ENCODE data around the gene FZD7.

The FZD7 gene

DNA sequence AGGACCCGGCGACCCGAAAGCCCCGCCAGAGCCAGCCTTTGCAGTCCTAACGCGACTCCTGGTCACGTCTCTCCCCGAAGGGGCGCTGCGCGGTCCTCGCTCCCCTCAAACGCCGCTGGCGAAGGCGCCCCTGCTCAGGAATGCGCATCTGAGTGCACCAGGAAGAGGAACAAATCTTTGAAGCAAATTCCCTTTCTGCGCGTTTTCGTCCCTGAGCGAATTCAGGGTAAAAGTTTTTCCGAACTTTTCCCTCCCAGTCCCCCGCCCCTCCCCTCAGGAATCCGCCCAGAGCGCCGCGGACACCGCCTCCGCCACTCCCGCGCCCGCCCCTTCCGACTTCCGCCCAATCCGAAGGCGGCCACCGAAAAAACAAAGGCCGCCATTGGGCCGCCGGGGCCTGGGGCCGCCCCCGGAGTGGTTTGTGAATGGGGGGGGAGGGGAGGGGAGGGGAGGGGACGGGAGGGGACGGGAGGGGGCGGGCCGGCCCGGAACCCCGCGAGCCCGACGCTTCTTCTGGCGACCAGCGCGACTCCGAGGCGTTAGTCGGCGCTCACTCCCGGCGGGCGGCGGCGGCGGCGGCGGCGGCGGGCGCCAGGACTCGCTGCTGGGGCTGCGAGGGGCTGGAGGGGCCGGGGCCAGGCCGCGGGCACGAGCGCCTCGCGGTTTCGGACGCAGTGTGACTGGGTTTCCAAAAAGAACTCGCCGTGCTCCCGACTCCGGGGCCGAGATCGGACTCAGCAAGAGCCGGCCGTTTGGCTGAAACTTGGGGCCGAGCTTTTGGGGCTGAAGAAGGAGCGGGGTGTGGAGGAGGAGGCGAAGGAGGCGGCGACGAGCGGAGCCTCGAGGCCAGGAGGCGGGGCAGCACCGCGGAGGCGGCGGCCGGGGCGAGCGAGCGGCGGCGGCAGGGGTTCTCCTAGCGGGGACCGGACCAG lies at the start of gene FZD7:
TSS of gene FZD7 (plus strand) at position 539 of the 932 bp plus-strand sequence. CDS start 793 bp downstream, outside the sequence.
- peak in 52 of 56 donors; percentile 23 to 88 (median 73) for DNase-seq

- DNase-seq, result no peak
Measured at GRCh38 chr2:201984333-201984732, 49.3 kb upstream of the FZD7 start.

- DNase-seq, result peak in 54 of 56 donors; percentile 26 to 89 (median 74)
Measured at GRCh38 chr2:201984800-201985525, 48.7 kb upstream of the FZD7 start.

GRCh38 chr2:201985728-201986462 lies 47.8 kb upstream of the FZD7 start:
- DNase-seq, result no peak

- DNase-seq, result no peak
Measured at GRCh38 chr2:201986463-201986735, 47.3 kb upstream of the FZD7 start.

- DNase-seq, result no peak
Measured at GRCh38 chr2:201987426-201987825, 46.2 kb upstream of the FZD7 start.

GRCh38 chr2:201990069-201990468 lies 43.6 kb upstream of the FZD7 start:
- DNase-seq, result no peak

DNA sequence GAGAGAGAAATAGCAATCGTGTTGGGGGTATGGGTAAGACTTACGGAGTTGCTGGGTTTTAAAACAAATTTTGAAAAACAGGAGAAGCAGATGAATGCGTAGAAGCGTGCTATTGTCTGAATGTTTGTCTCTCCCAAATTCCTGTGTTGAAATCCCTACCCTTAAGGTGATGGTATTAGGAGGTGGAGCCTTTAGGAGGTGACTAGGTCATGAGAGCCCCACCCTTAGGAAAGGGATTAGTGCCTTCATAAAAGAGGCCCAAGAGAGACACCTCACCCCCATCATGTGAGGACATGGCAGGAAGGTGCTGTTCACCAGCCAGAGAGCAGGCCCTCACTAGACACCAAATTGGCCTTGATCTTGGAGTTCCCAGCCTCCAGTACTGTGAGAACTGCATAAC lies 40.7 kb upstream of the FZD7 start:
- no peak for DNase-seq

DNA sequence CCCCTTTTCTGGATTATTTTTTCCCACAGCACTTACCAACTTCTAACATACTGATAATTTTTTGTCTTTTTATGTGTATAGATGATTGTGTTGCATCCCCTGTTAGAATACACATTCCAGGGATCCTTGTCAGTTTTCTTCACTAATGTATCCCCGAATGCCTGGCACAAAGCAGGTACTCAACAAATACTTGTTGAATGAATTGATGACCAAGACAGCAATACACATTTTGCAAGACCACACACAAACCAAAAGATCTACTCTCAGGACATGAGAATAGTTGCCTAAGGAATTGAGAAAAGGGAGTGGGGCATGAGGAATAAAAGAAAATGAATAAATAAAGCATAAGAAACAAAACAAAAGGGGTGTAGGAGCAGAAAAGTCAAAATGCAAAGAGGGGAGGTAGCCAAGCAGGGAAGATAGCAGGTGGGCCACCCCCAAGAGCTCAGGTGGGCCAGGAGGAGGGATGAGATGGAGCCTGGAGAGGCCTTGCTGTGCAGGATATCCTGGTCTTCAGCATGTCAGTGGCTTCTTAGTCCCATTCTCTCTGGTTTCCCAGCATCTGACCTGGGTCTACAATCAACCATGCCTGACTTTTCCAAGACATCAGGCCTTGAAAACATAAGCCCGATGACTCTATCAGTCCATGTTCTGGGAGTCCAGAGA lies 38.5 kb upstream of the FZD7 start:
- no peak for DNase-seq

DNA sequence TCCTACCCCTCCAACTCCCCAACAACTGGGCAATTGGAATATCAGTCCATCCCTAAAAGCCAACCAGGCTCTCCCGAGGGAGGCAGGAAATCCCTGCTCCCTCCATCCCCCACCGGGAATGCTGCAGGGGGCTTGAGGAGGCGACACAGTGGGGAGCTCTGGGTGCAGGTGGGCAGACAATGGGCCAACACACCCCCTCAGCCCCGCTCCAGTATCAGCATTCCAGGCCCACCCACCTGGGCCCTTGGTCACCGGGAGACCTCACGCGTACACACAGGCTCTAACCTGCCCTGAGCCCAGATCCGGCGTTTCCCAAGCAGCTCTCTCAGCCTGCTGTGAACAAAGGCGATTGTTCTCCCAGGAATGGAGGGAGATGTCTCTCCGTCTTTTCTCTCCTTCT lies 37.6 kb upstream of the FZD7 start:
- no peak for DNase-seq

GRCh38 chr2:201996679-201997314 lies 36.9 kb upstream of the FZD7 start:
- no peak for DNase-seq

DNA sequence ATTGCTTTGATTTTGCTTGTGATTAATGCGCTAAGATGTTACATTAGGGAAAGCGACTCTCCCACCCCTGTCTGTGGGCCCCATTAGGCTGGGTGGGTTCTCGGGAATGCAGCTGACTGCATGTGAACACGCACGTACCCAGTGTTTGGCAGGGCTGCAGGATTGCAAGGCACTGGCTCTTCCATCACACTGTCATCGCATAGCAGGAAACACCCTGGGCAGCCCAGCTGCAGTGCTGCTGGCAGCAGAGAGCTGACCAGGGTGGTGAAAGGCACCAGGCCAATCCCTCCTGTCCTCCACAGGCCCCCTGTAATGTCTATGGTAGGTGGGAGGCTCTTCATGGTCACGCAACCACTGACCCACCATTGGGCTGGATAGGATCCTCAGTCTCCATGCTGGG lies 34.4 kb upstream of the FZD7 start:
- DNase-seq, result no peak

DNA sequence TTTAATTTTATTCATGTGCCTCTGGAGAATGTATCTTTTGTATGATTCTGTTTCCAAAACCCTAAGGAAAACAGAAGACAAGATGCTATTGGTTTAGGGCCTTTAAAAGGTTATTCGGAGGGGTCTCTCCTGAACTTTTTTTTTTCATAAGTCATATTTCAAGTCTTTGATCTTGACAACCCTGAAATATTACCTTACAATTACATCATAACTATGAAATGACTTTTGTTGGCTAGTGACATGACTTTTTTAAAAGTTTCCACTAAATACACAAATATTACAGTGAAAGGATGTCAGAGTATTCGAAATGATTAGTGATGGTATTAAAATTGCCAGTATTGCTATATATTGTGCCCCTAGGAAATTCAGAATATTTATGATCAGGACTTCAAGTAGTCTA lies 31.8 kb upstream of the FZD7 start:
- no peak for DNase-seq

- DNase-seq, result no peak
Measured at GRCh38 chr2:202002381-202002780, 31.3 kb upstream of the FZD7 start.

DNA sequence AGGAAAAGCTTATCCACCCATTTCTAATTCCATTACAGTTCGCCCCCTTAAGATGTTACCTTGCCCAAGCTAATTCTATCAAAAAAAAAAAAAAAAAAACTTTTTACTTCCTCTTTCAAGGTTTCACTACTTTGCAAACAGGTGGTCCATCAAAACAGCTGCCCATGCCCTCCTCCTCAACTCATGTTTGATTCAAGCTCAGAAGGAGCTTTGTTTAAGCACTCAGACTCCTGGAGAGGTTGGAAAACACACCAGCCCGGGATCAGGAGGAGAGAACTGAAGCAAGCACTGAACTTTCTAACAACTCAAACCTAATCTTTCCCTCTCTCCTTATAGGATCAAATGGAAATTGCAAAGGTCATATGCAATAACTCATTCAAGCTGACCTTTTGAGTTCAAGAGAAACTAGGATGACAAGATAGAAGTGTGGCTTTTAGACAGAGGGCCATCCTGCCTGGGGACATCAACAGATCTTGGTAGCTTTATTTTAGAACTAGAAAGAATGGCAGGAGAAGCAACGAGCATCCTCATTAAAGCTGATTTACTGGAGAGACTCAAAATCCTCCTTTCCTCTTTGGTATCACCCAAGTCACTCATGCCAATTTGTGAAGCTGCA lies 28.3 kb upstream of the FZD7 start:
- DNase-seq, result no peak

GRCh38 chr2:202006301-202006700 lies 27.4 kb upstream of the FZD7 start:
- no peak for DNase-seq

- DNase-seq, result no peak
Measured at GRCh38 chr2:202007015-202007982, 26.4 kb upstream of the FZD7 start.

- no peak for DNase-seq
Measured at GRCh38 chr2:202007983-202008354, 25.7 kb upstream of the FZD7 start.

DNA sequence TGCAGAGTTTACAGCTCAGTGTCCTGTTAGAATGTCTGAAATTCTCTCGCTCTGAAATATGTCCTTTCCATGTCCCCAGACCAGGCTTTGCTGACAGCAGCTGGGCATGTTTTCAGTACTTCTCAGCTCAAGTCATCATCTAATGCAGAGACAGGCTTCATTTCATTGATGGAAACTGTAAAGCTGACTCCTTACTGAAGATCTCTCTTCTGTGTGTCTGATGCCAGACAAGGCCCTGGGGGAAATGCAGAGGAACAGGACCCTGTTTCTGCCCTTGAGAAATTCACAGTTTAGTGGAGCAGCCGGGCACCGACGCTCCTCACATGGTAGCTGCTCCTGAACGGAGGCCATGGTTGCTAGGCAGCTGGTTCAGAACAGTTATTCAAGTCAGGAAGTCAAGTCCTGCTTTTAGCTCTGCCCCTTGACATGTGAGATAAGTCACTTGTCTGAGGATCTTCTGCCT lies 24.6 kb upstream of the FZD7 start:
- peak in 7 of 56 donors; percentile 2 to 24 (median 8) for DNase-seq

All from nucleus accumbens (tissue), 56 donors.